ENCODE measurements around the gene ITPR2.

Gene ITPR2

DNA sequence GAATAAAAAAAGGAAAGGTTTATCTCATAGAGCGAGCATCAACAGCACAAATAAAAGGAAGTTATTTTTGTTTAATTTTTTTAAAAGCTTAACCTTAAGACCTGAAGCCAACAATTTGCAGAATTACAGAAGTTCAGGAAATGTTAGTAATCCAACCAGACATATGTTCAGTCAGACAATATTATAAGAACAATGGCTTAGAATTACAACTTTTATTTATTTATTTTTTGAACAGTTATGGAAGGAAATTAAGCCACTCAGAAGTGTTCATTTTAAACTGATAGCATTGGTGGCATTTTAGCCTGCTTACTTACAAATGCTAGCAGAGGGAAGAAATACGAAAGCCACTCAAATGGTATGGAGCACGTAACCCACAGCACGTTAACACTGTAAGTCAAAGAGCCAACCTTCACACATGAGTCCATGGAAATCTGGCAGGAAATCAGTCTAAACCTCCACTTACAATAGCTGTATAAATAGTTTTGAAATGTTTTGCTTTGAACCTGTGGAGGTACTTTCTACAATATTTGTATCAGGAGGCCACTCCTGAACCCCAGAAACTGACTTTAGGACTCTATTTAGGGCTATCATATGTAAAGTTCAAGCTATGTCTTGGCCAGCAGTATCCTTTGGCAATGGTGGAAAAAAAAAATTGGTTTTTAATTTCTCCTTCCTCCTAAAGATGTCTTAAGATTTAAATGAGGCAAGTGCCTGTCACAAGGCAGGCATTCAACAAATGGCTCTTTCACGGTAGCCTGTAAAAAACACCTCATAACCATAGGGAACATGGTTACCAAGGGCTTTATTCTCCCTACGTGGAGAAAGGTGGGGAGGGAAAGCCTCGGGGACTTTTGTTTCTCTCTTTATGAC, 102.3 kb downstream of the ITPR2 start:
- TF ChIP-seq, protein P1, sequence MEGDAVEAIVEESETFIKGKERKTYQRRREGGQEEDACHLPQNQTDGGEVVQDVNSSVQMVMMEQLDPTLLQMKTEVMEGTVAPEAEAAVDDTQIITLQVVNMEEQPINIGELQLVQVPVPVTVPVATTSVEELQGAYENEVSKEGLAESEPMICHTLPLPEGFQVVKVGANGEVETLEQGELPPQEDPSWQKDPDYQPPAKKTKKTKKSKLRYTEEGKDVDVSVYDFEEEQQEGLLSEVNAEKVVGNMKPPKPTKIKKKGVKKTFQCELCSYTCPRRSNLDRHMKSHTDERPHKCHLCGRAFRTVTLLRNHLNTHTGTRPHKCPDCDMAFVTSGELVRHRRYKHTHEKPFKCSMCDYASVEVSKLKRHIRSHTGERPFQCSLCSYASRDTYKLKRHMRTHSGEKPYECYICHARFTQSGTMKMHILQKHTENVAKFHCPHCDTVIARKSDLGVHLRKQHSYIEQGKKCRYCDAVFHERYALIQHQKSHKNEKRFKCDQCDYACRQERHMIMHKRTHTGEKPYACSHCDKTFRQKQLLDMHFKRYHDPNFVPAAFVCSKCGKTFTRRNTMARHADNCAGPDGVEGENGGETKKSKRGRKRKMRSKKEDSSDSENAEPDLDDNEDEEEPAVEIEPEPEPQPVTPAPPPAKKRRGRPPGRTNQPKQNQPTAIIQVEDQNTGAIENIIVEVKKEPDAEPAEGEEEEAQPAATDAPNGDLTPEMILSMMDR (IDR thresholded peaks at IDR 0.05), result no peak

GRCh38 chr12:26728205-26729050, 104.6 kb downstream of the ITPR2 start:
- TF ChIP-seq, protein P1 (IDR thresholded peaks at IDR 0.05), result no peak

GRCh38 chr12:26727482-26728204, 105.4 kb downstream of the ITPR2 start:
- TF ChIP-seq, protein P1 (IDR thresholded peaks at IDR 0.05), result no peak

GRCh38 chr12:26726956-26727355, 106.0 kb downstream of the ITPR2 start:
- TF ChIP-seq, protein P1 (IDR thresholded peaks at IDR 0.05), result no peak

- TF ChIP-seq, protein P1 (IDR thresholded peaks at IDR 0.05), result no peak
Measured at GRCh38 chr12:26725276-26725916, 107.6 kb downstream of the ITPR2 start.

DNA sequence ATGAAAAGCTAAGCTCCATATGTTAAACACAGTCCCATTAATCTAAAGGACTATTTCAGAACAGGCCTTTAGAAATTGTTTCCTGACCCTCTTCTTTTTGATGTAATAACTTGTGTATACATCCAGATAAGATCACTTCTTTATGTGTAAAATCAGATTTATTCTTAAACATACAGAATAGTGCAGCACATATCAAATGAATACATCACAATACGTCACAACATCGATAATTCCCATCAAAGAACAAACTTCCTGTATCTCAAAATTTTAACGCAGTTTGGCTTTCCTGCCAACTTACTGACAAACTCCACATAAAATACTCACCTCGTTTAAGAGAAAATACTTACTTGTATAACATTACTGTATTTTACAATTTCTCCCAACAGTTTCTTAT, 108.7 kb downstream of the ITPR2 start:
- TF ChIP-seq, protein P1 (IDR thresholded peaks at IDR 0.05), result no peak

All from LNCAP (cell line).